ENCODE results near the gene UXT.
A peak's percentile ranks its signal among the peaks of the same experiment; 100 is the strongest.

The UXT gene

GRCh38 chrX:47664737-47665136, 5.8 kb upstream of the UXT start:
- no peak overlapping the region for H3K9ac ChIP-seq (ENCODE audit: low read depth, low read length)
- no peak for ATAC-seq (ENCODE audit: insufficient read depth, low read depth)
- H4K20me1 ChIP-seq (ENCODE audit: insufficient read depth, low read length) = no peaks in the 10 kb centered on the region
- no peaks in the 10 kb centered on the region for H3K36me3 ChIP-seq (ENCODE audit: insufficient read depth, low read length)
- no peaks in the 10 kb centered on the region for H3K9me3 ChIP-seq (ENCODE audit: insufficient read depth, low read length, severe bottlenecking)
- no peak for TF ChIP-seq EZH2 (IDR thresholded peaks at IDR 0.05; ENCODE audit: borderline replicate concordance, low read depth, low read length, severe bottlenecking)
- TF ChIP-seq, protein P1, sequence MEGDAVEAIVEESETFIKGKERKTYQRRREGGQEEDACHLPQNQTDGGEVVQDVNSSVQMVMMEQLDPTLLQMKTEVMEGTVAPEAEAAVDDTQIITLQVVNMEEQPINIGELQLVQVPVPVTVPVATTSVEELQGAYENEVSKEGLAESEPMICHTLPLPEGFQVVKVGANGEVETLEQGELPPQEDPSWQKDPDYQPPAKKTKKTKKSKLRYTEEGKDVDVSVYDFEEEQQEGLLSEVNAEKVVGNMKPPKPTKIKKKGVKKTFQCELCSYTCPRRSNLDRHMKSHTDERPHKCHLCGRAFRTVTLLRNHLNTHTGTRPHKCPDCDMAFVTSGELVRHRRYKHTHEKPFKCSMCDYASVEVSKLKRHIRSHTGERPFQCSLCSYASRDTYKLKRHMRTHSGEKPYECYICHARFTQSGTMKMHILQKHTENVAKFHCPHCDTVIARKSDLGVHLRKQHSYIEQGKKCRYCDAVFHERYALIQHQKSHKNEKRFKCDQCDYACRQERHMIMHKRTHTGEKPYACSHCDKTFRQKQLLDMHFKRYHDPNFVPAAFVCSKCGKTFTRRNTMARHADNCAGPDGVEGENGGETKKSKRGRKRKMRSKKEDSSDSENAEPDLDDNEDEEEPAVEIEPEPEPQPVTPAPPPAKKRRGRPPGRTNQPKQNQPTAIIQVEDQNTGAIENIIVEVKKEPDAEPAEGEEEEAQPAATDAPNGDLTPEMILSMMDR (IDR thresholded peaks at IDR 0.05; ENCODE audit: borderline replicate concordance, extremely low read depth, low read length, poor library complexity, severe bottlenecking) = no peak
- no peak overlapping the region for H2AFZ ChIP-seq (ENCODE audit: low read depth, low read length)
- peaks cover 3% of the 10 kb centered on the region for H3K4me1 ChIP-seq (ENCODE audit: insufficient read depth, low read length)
- no peak overlapping the region for H3K27ac ChIP-seq (ENCODE audit: low read length)
- no peak for DNase-seq
- no peaks in the 10 kb centered on the region for H3K79me2 ChIP-seq (ENCODE audit: insufficient read depth, low read length)
- no peak overlapping the region for H3K4me2 ChIP-seq (ENCODE audit: insufficient read depth, low read length)
- no peak overlapping the region for H3K4me3 ChIP-seq (ENCODE audit: low read depth in 1 of 2, low read length in 2 of 2)
- H3K27me3 ChIP-seq (ENCODE audit: insufficient read depth, low read length, poor library complexity) = no peaks in the 10 kb centered on the region

DNA sequence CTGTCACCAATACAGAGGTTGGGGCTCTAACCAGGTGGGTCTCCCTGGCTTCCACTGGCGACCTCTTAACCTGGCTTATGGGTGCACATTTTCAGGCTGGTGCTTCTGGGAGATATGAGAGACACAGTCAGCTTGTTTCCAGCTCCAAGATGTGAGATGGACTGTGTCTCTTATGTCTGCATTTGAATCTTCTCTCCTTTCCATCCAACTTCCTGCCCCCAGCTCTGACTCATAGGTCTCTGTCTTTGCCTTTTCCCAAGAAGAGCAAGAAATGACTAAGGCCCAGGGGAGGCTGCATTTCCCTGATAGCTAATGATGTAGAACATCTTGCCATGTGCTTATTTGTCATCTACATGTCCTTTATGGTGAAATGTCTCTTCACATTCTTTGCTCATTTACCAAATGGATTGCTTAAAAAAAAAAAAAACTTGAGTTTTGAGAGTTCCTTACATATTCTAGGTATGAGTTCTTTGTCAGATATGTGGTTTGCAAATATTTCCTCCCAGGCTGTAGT, 3.2 kb upstream of the UXT start:
- no peak overlapping the region for H3K9ac ChIP-seq (ENCODE audit: low read depth, low read length)
- no peak for ATAC-seq (ENCODE audit: insufficient read depth, low read depth)
- DNase-seq = no peak

GRCh38 chrX:47661539-47661938, 2.6 kb upstream of the UXT start:
- H3K27me3 ChIP-seq (ENCODE audit: insufficient read depth, low read length, poor library complexity) = no peaks in the 10 kb centered on the region
- no peaks in the 10 kb centered on the region for H3K9me3 ChIP-seq (ENCODE audit: insufficient read depth, low read length, severe bottlenecking)
- H2AFZ ChIP-seq (ENCODE audit: low read depth, low read length) = no peak overlapping the region
- no peak overlapping the region for H3K27ac ChIP-seq (ENCODE audit: low read length)
- H3K79me2 ChIP-seq (ENCODE audit: insufficient read depth, low read length) = peaks cover 14% of the 10 kb centered on the region
- H3K4me2 ChIP-seq (ENCODE audit: insufficient read depth, low read length) = no peak overlapping the region
- no peak for ATAC-seq (ENCODE audit: insufficient read depth, low read depth)
- TF ChIP-seq EZH2 (IDR thresholded peaks at IDR 0.05; ENCODE audit: borderline replicate concordance, low read depth, low read length, severe bottlenecking) = no peak
- TF ChIP-seq, protein P1 (IDR thresholded peaks at IDR 0.05; ENCODE audit: borderline replicate concordance, extremely low read depth, low read length, poor library complexity, severe bottlenecking) = no peak
- H3K4me3 ChIP-seq (ENCODE audit: low read depth in 1 of 2, low read length in 2 of 2) = no peak overlapping the region
- DNase-seq = no peak
- peaks cover 24% of the 10 kb centered on the region for H3K4me1 ChIP-seq (ENCODE audit: insufficient read depth, low read length)
- H4K20me1 ChIP-seq (ENCODE audit: insufficient read depth, low read length) = no peaks in the 10 kb centered on the region
- H3K36me3 ChIP-seq (ENCODE audit: insufficient read depth, low read length) = peaks cover 14% of the 10 kb centered on the region
- H3K9ac ChIP-seq (ENCODE audit: low read depth, low read length) = no peak overlapping the region

More for the DNA sequence above, 3.2 kb upstream of the UXT start:
- H3K4me2 ChIP-seq (ENCODE audit: insufficient read depth, low read length) = no peak overlapping the region
- no peak overlapping the region for H3K4me3 ChIP-seq (ENCODE audit: low read depth in 1 of 2, low read length in 2 of 2)
- peaks cover 21% of the 10 kb centered on the region for H3K4me1 ChIP-seq (ENCODE audit: insufficient read depth, low read length)
- TF ChIP-seq, protein P1 (IDR thresholded peaks at IDR 0.05; ENCODE audit: borderline replicate concordance, extremely low read depth, low read length, poor library complexity, severe bottlenecking) = no peak
- no peaks in the 10 kb centered on the region for H4K20me1 ChIP-seq (ENCODE audit: insufficient read depth, low read length)
- no peaks in the 10 kb centered on the region for H3K27me3 ChIP-seq (ENCODE audit: insufficient read depth, low read length, poor library complexity)
- H3K79me2 ChIP-seq (ENCODE audit: insufficient read depth, low read length) = peaks cover 10% of the 10 kb centered on the region
- no peak overlapping the region for H3K27ac ChIP-seq (ENCODE audit: low read length)
- peaks cover 7% of the 10 kb centered on the region for H3K36me3 ChIP-seq (ENCODE audit: insufficient read depth, low read length)
- H2AFZ ChIP-seq (ENCODE audit: low read depth, low read length) = no peak overlapping the region
- H3K9me3 ChIP-seq (ENCODE audit: insufficient read depth, low read length, severe bottlenecking) = no peaks in the 10 kb centered on the region

GRCh38 chrX:47659421-47659726, 394 bp upstream of the UXT start:
- Histone ChIP-seq H3K9me3 (ENCODE audit: insufficient read depth, low read length, severe bottlenecking) (no peaks in the 10 kb centered on the region), H3K4me2 (ENCODE audit: insufficient read depth, low read length) (peak overlapping the region; percentile 78), H3K27me3 (ENCODE audit: insufficient read depth, low read length, poor library complexity) (no peaks in the 10 kb centered on the region), H3K4me3 (ENCODE audit: low read depth in 1 of 2, low read length in 2 of 2) (peak overlapping the region in 1 of 2 experiments; percentile 83; a peak in 2 of 4 replicates), H3K4me1 (ENCODE audit: insufficient read depth, low read length) (peaks cover 24% of the 10 kb centered on the region), H3K79me2 (ENCODE audit: insufficient read depth, low read length) (peaks cover 14% of the 10 kb centered on the region), H3K9ac (ENCODE audit: low read depth, low read length) (peak overlapping the region; percentile 91), H3K27ac (ENCODE audit: low read length) (peak overlapping the region; percentile 100), H3K36me3 (ENCODE audit: insufficient read depth, low read length) (peaks cover 27% of the 10 kb centered on the region), H4K20me1 (ENCODE audit: insufficient read depth, low read length) (no peaks in the 10 kb centered on the region), H2AFZ (ENCODE audit: low read depth, low read length) (peak overlapping the region; percentile 78)
- DNase-seq (no peak), ATAC-seq (ENCODE audit: insufficient read depth, low read depth) (no peak)
- TF ChIP-seq, protein P1 (IDR thresholded peaks at IDR 0.05; ENCODE audit: borderline replicate concordance, extremely low read depth, low read length, poor library complexity, severe bottlenecking) = no peak
- TF ChIP-seq EZH2 (IDR thresholded peaks at IDR 0.05; ENCODE audit: borderline replicate concordance, low read depth, low read length, severe bottlenecking) = no peak
